H1 (cell line): Measurements from ENCODE around the gene TBC1D2B. TPM values are rescaled to one million over a fixed set of nuclear protein-coding genes. Genes with fewer than 3 reads are reported as not detected.

Source experiments
- BRCA1 ChIP-seq: IDR thresholded peaks from 2 replicates; pipeline ENCODE4 v1.6.1; 2012; ENCODE audit warnings: low read depth, low read length, improper control_type of control experiment
- CHD7 ChIP-seq: fragments of 300-600 bp; sonication (generic); IDR thresholded peaks from 2 replicates; pipeline ENCODE4 v1.7.1; 2012; ENCODE audit warnings: low read length, moderate library complexity, mild to moderate bottlenecking, inconsistent platforms; ENCODE audit not compliant: insufficient replicate concordance
- CREB1 ChIP-seq: IDR thresholded peaks from 2 replicates; pipeline ENCODE4 v1.6.1; 2012; ENCODE audit warnings: inconsistent platforms
- FOSL1 ChIP-seq: IDR thresholded peaks from 2 replicates; pipeline ENCODE4 v1.6.1; 2011; ENCODE audit warnings: mild to moderate bottlenecking, low read depth, low read length, moderate library complexity; ENCODE audit not compliant: insufficient read depth
- GTF2F1 ChIP-seq: IDR thresholded peaks from 2 replicates; pipeline ENCODE4 v1.6.1; 2012; ENCODE audit warnings: low read depth, low read length, improper control_type of control experiment, borderline replicate concordance
- POLR2A ChIP-seq, 2 experiments: IDR thresholded peaks; 1 replicate in 1 of 2; 2 replicates in 1 of 2; pipeline ENCODE4 v1.6.1; 2011; ENCODE audit warnings: low read depth in 2 of 2, low read length in 2 of 2, mild to moderate bottlenecking in 2 of 2; ENCODE audit errors: control extremely low read depth in 1 of 2
- RBBP5 ChIP-seq: IDR thresholded peaks from 2 replicates; pipeline ENCODE4 v1.7.1; 2012; ENCODE audit warnings: low read depth, mild to moderate bottlenecking, inconsistent platforms, low read length, moderate library complexity, borderline replicate concordance
- SIN3A ChIP-seq, 2 experiments: IDR thresholded peaks in 1 of 2; conservative IDR thresholded peaks in 1 of 2; 2 replicates each; pipeline ENCODE4 v1.6.1; 2011 to 2012; ENCODE audit warnings: low read length in 2 of 2, improper control_type of control experiment in 1 of 2, low read depth in 1 of 2, mild to moderate bottlenecking in 1 of 2
- TAF1 ChIP-seq: IDR thresholded peaks from 2 replicates; pipeline ENCODE4 v1.6.1; 2011; ENCODE audit warnings: mild to moderate bottlenecking, low read depth, low read length
- TEAD4 ChIP-seq: IDR thresholded peaks from 2 replicates; pipeline ENCODE4 v1.6.1; 2012; ENCODE audit warnings: low read depth, low read length, inconsistent platforms, mixed read lengths
- polyA plus RNA-seq, 7 experiments: library from polyadenylated mRNA; depleted of rRNA in 3 of 7; stranded (reverse) in 5 of 7; unstranded in 2 of 7; fragments of >200 nt in 5 of 7; fragments of 200-250 nt in 2 of 7; gene quantifications; 1 replicate in 5 of 7; 2 replicates in 1 of 7; 4 replicates in 1 of 7; pipeline versions ENCODE4 v1.2.1 to v1.2.3, GENCODE V29; 2011 to 2013; ENCODE audit warnings: missing spikeins in 2 of 7, mixed read lengths in 2 of 7
- total RNA-seq: library from RNA; stranded (reverse); fragmentation: NEBNext Ultra II Directional; extraction: Animal tissue kit (Norgen Biotek cat#: 25700); gene quantifications from 2 replicates; pipeline ENCODE4 v1.2.1, GENCODE V29; 2021
- TF ChIP-seq, protein P1 (sequence below): IDR thresholded peaks from 2 replicates; pipeline ENCODE4 v1.6.1; 2012; ENCODE audit warnings: low read length, inconsistent platforms

TBC1D2B gene
- total and polyA plus RNA-seq, 2 of the 8 experiments (the other 6 are each of a cell fraction or from before 2014, with no cell fraction given) = 11.9 to 19.5 TPM

- TF ChIP-seq CHD7 = no peak
- TF ChIP-seq RBBP5 = no peak
- TF ChIP-seq TEAD4 = no peak
- no peak for TF ChIP-seq GTF2F1
- TF ChIP-seq CREB1 = no peak
- TF ChIP-seq FOSL1 = no peak
- no peak for TF ChIP-seq SIN3A (conservative IDR thresholded peaks at IDR 0.05 in 1 of 2, IDR thresholded peaks at IDR 0.05 in 1 of 2; ENCODE audit: low read depth in 1 of 2, low read length in 2 of 2)
- no peak for TF ChIP-seq TAF1
- TF ChIP-seq BRCA1 = no peak
- TF ChIP-seq, protein P1, sequence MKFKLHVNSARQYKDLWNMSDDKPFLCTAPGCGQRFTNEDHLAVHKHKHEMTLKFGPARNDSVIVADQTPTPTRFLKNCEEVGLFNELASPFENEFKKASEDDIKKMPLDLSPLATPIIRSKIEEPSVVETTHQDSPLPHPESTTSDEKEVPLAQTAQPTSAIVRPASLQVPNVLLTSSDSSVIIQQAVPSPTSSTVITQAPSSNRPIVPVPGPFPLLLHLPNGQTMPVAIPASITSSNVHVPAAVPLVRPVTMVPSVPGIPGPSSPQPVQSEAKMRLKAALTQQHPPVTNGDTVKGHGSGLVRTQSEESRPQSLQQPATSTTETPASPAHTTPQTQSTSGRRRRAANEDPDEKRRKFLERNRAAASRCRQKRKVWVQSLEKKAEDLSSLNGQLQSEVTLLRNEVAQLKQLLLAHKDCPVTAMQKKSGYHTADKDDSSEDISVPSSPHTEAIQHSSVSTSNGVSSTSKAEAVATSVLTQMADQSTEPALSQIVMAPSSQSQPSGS = no peak
- no peak for TF ChIP-seq POLR2A (IDR thresholded peaks at IDR 0.05; ENCODE audit: control extremely low read depth in 1 of 2, low read depth in 2 of 2, low read length in 2 of 2)
Measured at GRCh38 chr15:78021761-78022160, 55.8 kb downstream of the TBC1D2B start (continued).
